ENCODE results near the gene VAMP5.
"Not testable (repeated sequence)": the region's sequence is repeated elsewhere in the genome, so short reads cannot be mapped to it uniquely, and the experiment has no call there.

The VAMP5 gene

GRCh38 chr2:85551698-85552678, 32.2 kb upstream of the VAMP5 start:
- DNase-seq = peak; percentile 86

GRCh38 chr2:85553184-85553583, 31.0 kb upstream of the VAMP5 start:
- DNase-seq = no peak

- DNase-seq = no peak
These were observed 29.1 kb upstream of the VAMP5 start for GRCh38 chr2:85554980-85555612.

- DNase-seq = no peak
These were observed 27.1 kb upstream of the VAMP5 start for GRCh38 chr2:85557130-85557529.

GRCh38 chr2:85558160-85558559, 26.1 kb upstream of the VAMP5 start:
- no peak for DNase-seq

GRCh38 chr2:85560403-85560726, 23.9 kb upstream of the VAMP5 start:
- DNase-seq = not testable (repeated sequence)

- DNase-seq = no peak
These were observed 23.4 kb upstream of the VAMP5 start for GRCh38 chr2:85560812-85561279.

- DNase-seq = peak; percentile 97
These were observed 22.7 kb upstream of the VAMP5 start, which contains the start of gene GGCX for GRCh38 chr2:85561280-85562212. TSS of gene GGCX (minus strand) at chr2:85561493. CDS start at chr2:85561428, 65 bp downstream.

- no peak for DNase-seq
These were observed 20.1 kb upstream of the VAMP5 start for GRCh38 chr2:85564144-85564563.

- no peak for DNase-seq
These were observed 18.0 kb upstream of the VAMP5 start for GRCh38 chr2:85566265-85566664.

- no peak for DNase-seq
These were observed 8.5 kb upstream of the VAMP5 start for GRCh38 chr2:85575739-85576138.

GRCh38 chr2:85577063-85577385, 7.2 kb upstream of the VAMP5 start:
- DNase-seq = no peak

GRCh38 chr2:85577386-85578242, 6.6 kb upstream of the VAMP5 start, which contains the start of gene VAMP8:
TSS of gene VAMP8 (plus strand) at chr2:85577586. CDS start at chr2:85577647, 61 bp downstream.
- DNase-seq = peak; percentile 76

- peak; percentile 82 for DNase-seq
These were observed 5.7 kb upstream of the VAMP5 start for GRCh38 chr2:85578243-85579180.

- peak; percentile 67 for DNase-seq
These were observed 4.8 kb upstream of the VAMP5 start for GRCh38 chr2:85579266-85579935.

GRCh38 chr2:85580206-85580605, 4.0 kb upstream of the VAMP5 start:
- DNase-seq = no peak

GRCh38 chr2:85582492-85582891, 1.7 kb upstream of the VAMP5 start:
- DNase-seq = no peak

- DNase-seq = peak; percentile 35
These were observed 421 bp upstream of the VAMP5 start for GRCh38 chr2:85583667-85584353.

Data from hematopoietic multipotent progenitor cell treated with erythropoietin and hydrocortisone succinate and interleukin-3 and kit ligand, for 6 days (in vitro differentiated cells).